WTC11 (cell line): ENCODE results near the gene C5orf58. TPM values are rescaled to one million over a fixed set of nuclear protein-coding genes. Genes with fewer than 3 reads are reported as not detected.

Source experiments
- ATAC-seq: fragments of 200-7000 bp; cut with Tn5 transposase; 2 replicates; pipeline ENCODE4 v1.10.0; 2021; ENCODE audit warnings: mild to moderate bottlenecking, moderate library complexity
- CTCF ChIA-PET: fragments of 300-600 bp; sonication (Branson Sonifier 250); formaldehyde crosslinking; loops from one replicate; lab custom pipeline; 2021; ENCODE audit warnings: antibody characterized with exemption; lab: Charles Lee
- POLR2A ChIA-PET: fragments of 350-600 bp; sonication (Branson Sonifier 250); formaldehyde crosslinking; loops from one replicate; lab custom pipeline; 2021; ENCODE audit warnings: antibody characterized with exemption; lab: Charles Lee
- DNase-seq: peaks from one replicate; pipeline ENCODE4 v3.0.0; 2021; ENCODE audit warnings: low spot score
- H3K27ac Mint-ChIP-seq: 2 replicates; pipeline ENCODE4 v1.8.0; 2021; ENCODE audit warnings: mixed read lengths
- H3K27me3 Mint-ChIP-seq: 2 replicates; pipeline ENCODE4 v1.8.0; 2021; ENCODE audit warnings: low read depth, mild to moderate bottlenecking, moderate library complexity, mixed read lengths
- H3K36me3 Mint-ChIP-seq: 2 replicates; pipeline ENCODE4 v1.8.0; 2021; ENCODE audit warnings: mixed read lengths
- H3K4me1 Mint-ChIP-seq: 2 replicates; pipeline ENCODE4 v1.8.0; 2022; ENCODE audit warnings: mixed read lengths
- H3K4me3 Mint-ChIP-seq: 2 replicates; pipeline ENCODE4 v1.8.0; 2021; ENCODE audit warnings: mild to moderate bottlenecking, moderate library complexity, mixed read lengths
- H3K9me3 Mint-ChIP-seq: 2 replicates; pipeline ENCODE4 v1.8.0; 2021; ENCODE audit warnings: mixed read lengths
- FOXK1 ChIP-seq: sonication (generic); formaldehyde crosslinking; IDR thresholded peaks from 2 replicates; pipeline ENCODE4 v1.8.0; 2022; ENCODE audit warnings: mild to moderate bottlenecking, moderate library complexity, missing genetic modification reagents
- GTF2I ChIP-seq: fragments of 250-450 bp; sonication (Bioruptor Pico); conservative IDR thresholded peaks from 2 replicates; pipeline ENCODE4 v1.4.0; 2021; ENCODE audit warnings: mild to moderate bottlenecking
- KAT7 ChIP-seq: sonication (generic); formaldehyde crosslinking; IDR thresholded peaks from 2 replicates; pipeline ENCODE4 v1.8.1; 2023; ENCODE audit warnings: missing genetic modification reagents, mild to moderate bottlenecking, borderline replicate concordance
- MXD4 ChIP-seq: fragments of 250-450 bp; sonication (Bioruptor Pico); IDR thresholded peaks from 2 replicates; pipeline ENCODE4 v1.8.0; 2021; ENCODE audit warnings: mild to moderate bottlenecking, moderate library complexity, borderline replicate concordance
- NFYB ChIP-seq: sonication (generic); formaldehyde crosslinking; conservative IDR thresholded peaks from 2 replicates; pipeline ENCODE4 v1.8.0; 2022; ENCODE audit warnings: low read depth, missing genetic modification reagents
- NR2C2 ChIP-seq: sonication (generic); formaldehyde crosslinking; IDR thresholded peaks from 2 replicates; pipeline ENCODE4 v1.8.0; 2022; ENCODE audit warnings: mild to moderate bottlenecking, missing genetic modification reagents
- NR3C1 ChIP-seq: sonication (generic); formaldehyde crosslinking; conservative IDR thresholded peaks from 2 replicates; pipeline ENCODE4 v1.8.1; 2023; ENCODE audit warnings: low read depth, mild to moderate bottlenecking, missing genetic modification reagents
- OVOL2 ChIP-seq: fragments of 250-450 bp; sonication (Bioruptor Pico); IDR thresholded peaks from 2 replicates; pipeline ENCODE4 v1.9.0; 2021; ENCODE audit warnings: mild to moderate bottlenecking, borderline replicate concordance
- SMAD3 ChIP-seq: sonication (generic); formaldehyde crosslinking; IDR thresholded peaks from 2 replicates; pipeline ENCODE4 v1.8.0; 2022; ENCODE audit warnings: missing genetic modification reagents, mild to moderate bottlenecking, borderline replicate concordance
- TCF7 ChIP-seq: sonication (generic); formaldehyde crosslinking; IDR thresholded peaks from 2 replicates; pipeline ENCODE4 v1.8.0; 2022; ENCODE audit warnings: mild to moderate bottlenecking, low read depth, missing genetic modification reagents, moderate library complexity
- TEAD1 ChIP-seq: sonication (generic); formaldehyde crosslinking; IDR thresholded peaks from 2 replicates; pipeline ENCODE4 v1.8.0; 2022; ENCODE audit warnings: mild to moderate bottlenecking, missing genetic modification reagents
- total RNA-seq: library from RNA; stranded (reverse); gene quantifications from 3 replicates; pipeline ENCODE4 v1.2.3, GENCODE V29; 2021
- TF ChIP-seq, protein P1 (sequence below): fragments of 250-450 bp; sonication (Bioruptor Pico); IDR thresholded peaks from 2 replicates; pipeline ENCODE4 v1.9.0; 2021; ENCODE audit warnings: mild to moderate bottlenecking
- TF ChIP-seq, protein P2 (sequence below): sonication (generic); formaldehyde crosslinking; IDR thresholded peaks from 2 replicates; pipeline ENCODE4 v1.8.1; 2023; ENCODE audit warnings: mild to moderate bottlenecking, missing genetic modification reagents
- TF ChIP-seq, protein P3 (sequence below): sonication (generic); formaldehyde crosslinking; conservative IDR thresholded peaks from 2 replicates; pipeline ENCODE4 v1.8.1; 2022; ENCODE audit warnings: mild to moderate bottlenecking, missing genetic modification reagents
- TF ChIP-seq, protein P4 (sequence below): sonication (generic); formaldehyde crosslinking; IDR thresholded peaks from 2 replicates; pipeline ENCODE4 v1.8.0; 2023; ENCODE audit warnings: mild to moderate bottlenecking, missing genetic modification reagents
- TF ChIP-seq, protein P5 (sequence below): fragments of 250-450 bp; sonication (Bioruptor Pico); IDR thresholded peaks from 2 replicates; pipeline ENCODE4 v1.8.0; 2021; ENCODE audit warnings: mild to moderate bottlenecking
- TF ChIP-seq, protein P6 (sequence below): sonication (generic); formaldehyde crosslinking; IDR thresholded peaks from 2 replicates; pipeline ENCODE4 v1.8.1; 2022; ENCODE audit warnings: missing genetic modification reagents, borderline replicate concordance
- TF ChIP-seq, protein P7 (sequence below): sonication (generic); formaldehyde crosslinking; IDR thresholded peaks from 2 replicates; pipeline ENCODE4 v1.8.0; 2022; ENCODE audit warnings: missing genetic modification reagents
- TF ChIP-seq, protein P8 (sequence below): sonication (generic); formaldehyde crosslinking; IDR thresholded peaks from 2 replicates; pipeline ENCODE4 v1.8.0; 2022; ENCODE audit warnings: mild to moderate bottlenecking, missing genetic modification reagents
- TF ChIP-seq, protein P9 (sequence below): sonication (generic); formaldehyde crosslinking; conservative IDR thresholded peaks from 2 replicates; pipeline ENCODE4 v1.8.1; 2023; ENCODE audit warnings: mild to moderate bottlenecking, low read depth, missing genetic modification reagents, moderate library complexity

C5orf58 gene
- total RNA-seq, 1 experiment from 2014 or later: 2.0 TPM

DNA sequence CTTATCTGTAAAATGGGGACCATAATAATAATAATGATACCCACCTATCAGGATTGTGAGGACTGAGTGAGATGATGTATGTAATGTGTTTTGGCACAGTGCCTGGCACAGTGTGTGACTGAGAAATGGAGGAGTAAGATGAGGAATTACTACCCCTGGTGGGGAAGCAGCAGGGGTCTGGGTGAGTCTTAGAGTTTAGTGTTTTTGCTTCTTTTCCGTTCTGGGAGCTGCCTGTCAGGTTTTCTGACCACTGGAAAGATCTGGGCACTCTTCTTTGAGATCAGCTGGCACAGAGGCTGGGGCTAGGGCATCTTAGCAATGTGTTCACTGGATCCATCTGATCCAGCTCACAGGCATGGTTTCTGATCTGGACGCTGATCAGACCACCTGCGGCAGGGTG, 56.3 kb downstream of the C5orf58 start:
- no peak for ATAC-seq
- no peak overlapping the region for H3K27ac Mint-ChIP-seq
- peaks cover 44% of the 10 kb centered on the region for H3K9me3 Mint-ChIP-seq
- peaks cover 20% of the 10 kb centered on the region for H3K27me3 Mint-ChIP-seq
- H3K4me1 Mint-ChIP-seq: peaks cover 34% of the 10 kb centered on the region
- TF ChIP-seq, protein P1, sequence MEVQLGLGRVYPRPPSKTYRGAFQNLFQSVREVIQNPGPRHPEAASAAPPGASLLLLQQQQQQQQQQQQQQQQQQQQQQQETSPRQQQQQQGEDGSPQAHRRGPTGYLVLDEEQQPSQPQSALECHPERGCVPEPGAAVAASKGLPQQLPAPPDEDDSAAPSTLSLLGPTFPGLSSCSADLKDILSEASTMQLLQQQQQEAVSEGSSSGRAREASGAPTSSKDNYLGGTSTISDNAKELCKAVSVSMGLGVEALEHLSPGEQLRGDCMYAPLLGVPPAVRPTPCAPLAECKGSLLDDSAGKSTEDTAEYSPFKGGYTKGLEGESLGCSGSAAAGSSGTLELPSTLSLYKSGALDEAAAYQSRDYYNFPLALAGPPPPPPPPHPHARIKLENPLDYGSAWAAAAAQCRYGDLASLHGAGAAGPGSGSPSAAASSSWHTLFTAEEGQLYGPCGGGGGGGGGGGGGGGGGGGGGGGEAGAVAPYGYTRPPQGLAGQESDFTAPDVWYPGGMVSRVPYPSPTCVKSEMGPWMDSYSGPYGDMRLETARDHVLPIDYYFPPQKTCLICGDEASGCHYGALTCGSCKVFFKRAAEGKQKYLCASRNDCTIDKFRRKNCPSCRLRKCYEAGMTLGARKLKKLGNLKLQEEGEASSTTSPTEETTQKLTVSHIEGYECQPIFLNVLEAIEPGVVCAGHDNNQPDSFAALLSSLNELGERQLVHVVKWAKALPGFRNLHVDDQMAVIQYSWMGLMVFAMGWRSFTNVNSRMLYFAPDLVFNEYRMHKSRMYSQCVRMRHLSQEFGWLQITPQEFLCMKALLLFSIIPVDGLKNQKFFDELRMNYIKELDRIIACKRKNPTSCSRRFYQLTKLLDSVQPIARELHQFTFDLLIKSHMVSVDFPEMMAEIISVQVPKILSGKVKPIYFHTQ (CRISPR knock-in tag): no peak
- TF ChIP-seq, protein P2, sequence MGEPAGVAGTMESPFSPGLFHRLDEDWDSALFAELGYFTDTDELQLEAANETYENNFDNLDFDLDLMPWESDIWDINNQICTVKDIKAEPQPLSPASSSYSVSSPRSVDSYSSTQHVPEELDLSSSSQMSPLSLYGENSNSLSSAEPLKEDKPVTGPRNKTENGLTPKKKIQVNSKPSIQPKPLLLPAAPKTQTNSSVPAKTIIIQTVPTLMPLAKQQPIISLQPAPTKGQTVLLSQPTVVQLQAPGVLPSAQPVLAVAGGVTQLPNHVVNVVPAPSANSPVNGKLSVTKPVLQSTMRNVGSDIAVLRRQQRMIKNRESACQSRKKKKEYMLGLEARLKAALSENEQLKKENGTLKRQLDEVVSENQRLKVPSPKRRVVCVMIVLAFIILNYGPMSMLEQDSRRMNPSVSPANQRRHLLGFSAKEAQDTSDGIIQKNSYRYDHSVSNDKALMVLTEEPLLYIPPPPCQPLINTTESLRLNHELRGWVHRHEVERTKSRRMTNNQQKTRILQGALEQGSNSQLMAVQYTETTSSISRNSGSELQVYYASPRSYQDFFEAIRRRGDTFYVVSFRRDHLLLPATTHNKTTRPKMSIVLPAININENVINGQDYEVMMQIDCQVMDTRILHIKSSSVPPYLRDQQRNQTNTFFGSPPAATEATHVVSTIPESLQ (CRISPR knock-in tag): no peak
- TF ChIP-seq TEAD1 (CRISPR knock-in tag): no peak
- TF ChIP-seq, protein P3, sequence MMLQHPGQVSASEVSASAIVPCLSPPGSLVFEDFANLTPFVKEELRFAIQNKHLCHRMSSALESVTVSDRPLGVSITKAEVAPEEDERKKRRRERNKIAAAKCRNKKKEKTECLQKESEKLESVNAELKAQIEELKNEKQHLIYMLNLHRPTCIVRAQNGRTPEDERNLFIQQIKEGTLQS (CRISPR knock-in tag): no peak
- no peak for TF ChIP-seq KAT7 (CRISPR knock-in tag)
- no peak for TF ChIP-seq NR2C2 (CRISPR knock-in tag)
- TF ChIP-seq TCF7: no peak
- TF ChIP-seq, protein P4, sequence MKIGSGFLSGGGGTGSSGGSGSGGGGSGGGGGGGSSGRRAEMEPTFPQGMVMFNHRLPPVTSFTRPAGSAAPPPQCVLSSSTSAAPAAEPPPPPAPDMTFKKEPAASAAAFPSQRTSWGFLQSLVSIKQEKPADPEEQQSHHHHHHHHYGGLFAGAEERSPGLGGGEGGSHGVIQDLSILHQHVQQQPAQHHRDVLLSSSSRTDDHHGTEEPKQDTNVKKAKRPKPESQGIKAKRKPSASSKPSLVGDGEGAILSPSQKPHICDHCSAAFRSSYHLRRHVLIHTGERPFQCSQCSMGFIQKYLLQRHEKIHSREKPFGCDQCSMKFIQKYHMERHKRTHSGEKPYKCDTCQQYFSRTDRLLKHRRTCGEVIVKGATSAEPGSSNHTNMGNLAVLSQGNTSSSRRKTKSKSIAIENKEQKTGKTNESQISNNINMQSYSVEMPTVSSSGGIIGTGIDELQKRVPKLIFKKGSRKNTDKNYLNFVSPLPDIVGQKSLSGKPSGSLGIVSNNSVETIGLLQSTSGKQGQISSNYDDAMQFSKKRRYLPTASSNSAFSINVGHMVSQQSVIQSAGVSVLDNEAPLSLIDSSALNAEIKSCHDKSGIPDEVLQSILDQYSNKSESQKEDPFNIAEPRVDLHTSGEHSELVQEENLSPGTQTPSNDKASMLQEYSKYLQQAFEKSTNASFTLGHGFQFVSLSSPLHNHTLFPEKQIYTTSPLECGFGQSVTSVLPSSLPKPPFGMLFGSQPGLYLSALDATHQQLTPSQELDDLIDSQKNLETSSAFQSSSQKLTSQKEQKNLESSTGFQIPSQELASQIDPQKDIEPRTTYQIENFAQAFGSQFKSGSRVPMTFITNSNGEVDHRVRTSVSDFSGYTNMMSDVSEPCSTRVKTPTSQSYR: no peak
- TF ChIP-seq, protein P5, sequence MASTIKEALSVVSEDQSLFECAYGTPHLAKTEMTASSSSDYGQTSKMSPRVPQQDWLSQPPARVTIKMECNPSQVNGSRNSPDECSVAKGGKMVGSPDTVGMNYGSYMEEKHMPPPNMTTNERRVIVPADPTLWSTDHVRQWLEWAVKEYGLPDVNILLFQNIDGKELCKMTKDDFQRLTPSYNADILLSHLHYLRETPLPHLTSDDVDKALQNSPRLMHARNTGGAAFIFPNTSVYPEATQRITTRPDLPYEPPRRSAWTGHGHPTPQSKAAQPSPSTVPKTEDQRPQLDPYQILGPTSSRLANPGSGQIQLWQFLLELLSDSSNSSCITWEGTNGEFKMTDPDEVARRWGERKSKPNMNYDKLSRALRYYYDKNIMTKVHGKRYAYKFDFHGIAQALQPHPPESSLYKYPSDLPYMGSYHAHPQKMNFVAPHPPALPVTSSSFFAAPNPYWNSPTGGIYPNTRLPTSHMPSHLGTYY (CRISPR knock-in tag): no peak
- TF ChIP-seq SMAD3 (CRISPR knock-in tag): no peak
- TF ChIP-seq OVOL2 (CRISPR knock-in tag): no peak
- TF ChIP-seq NFYB: no peak
- no peak for TF ChIP-seq MXD4
- TF ChIP-seq, protein P6, sequence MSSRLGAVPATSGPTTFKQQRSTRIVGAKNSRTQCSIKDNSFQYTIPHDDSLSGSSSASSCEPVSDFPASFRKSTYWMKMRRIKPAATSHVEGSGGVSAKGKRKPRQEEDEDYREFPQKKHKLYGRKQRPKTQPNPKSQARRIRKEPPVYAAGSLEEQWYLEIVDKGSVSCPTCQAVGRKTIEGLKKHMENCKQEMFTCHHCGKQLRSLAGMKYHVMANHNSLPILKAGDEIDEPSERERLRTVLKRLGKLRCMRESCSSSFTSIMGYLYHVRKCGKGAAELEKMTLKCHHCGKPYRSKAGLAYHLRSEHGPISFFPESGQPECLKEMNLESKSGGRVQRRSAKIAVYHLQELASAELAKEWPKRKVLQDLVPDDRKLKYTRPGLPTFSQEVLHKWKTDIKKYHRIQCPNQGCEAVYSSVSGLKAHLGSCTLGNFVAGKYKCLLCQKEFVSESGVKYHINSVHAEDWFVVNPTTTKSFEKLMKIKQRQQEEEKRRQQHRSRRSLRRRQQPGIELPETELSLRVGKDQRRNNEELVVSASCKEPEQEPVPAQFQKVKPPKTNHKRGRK (CRISPR knock-in tag): no peak
- TF ChIP-seq, protein P7, sequence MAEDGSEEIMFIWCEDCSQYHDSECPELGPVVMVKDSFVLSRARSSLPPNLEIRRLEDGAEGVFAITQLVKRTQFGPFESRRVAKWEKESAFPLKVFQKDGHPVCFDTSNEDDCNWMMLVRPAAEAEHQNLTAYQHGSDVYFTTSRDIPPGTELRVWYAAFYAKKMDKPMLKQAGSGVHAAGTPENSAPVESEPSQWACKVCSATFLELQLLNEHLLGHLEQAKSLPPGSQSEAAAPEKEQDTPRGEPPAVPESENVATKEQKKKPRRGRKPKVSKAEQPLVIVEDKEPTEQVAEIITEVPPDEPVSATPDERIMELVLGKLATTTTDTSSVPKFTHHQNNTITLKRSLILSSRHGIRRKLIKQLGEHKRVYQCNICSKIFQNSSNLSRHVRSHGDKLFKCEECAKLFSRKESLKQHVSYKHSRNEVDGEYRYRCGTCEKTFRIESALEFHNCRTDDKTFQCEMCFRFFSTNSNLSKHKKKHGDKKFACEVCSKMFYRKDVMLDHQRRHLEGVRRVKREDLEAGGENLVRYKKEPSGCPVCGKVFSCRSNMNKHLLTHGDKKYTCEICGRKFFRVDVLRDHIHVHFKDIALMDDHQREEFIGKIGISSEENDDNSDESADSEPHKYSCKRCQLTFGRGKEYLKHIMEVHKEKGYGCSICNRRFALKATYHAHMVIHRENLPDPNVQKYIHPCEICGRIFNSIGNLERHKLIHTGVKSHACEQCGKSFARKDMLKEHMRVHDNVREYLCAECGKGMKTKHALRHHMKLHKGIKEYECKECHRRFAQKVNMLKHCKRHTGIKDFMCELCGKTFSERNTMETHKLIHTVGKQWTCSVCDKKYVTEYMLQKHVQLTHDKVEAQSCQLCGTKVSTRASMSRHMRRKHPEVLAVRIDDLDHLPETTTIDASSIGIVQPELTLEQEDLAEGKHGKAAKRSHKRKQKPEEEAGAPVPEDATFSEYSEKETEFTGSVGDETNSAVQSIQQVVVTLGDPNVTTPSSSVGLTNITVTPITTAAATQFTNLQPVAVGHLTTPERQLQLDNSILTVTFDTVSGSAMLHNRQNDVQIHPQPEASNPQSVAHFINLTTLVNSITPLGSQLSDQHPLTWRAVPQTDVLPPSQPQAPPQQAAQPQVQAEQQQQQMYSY (CRISPR knock-in tag): no peak
- TF ChIP-seq, protein P8, sequence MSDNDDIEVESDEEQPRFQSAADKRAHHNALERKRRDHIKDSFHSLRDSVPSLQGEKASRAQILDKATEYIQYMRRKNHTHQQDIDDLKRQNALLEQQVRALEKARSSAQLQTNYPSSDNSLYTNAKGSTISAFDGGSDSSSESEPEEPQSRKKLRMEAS (CRISPR knock-in tag): no peak
- no peak for TF ChIP-seq FOXK1
- TF ChIP-seq NR3C1 (CRISPR knock-in tag): no peak
- no peak for TF ChIP-seq GTF2I (CRISPR knock-in tag)
- TF ChIP-seq, protein P9, sequence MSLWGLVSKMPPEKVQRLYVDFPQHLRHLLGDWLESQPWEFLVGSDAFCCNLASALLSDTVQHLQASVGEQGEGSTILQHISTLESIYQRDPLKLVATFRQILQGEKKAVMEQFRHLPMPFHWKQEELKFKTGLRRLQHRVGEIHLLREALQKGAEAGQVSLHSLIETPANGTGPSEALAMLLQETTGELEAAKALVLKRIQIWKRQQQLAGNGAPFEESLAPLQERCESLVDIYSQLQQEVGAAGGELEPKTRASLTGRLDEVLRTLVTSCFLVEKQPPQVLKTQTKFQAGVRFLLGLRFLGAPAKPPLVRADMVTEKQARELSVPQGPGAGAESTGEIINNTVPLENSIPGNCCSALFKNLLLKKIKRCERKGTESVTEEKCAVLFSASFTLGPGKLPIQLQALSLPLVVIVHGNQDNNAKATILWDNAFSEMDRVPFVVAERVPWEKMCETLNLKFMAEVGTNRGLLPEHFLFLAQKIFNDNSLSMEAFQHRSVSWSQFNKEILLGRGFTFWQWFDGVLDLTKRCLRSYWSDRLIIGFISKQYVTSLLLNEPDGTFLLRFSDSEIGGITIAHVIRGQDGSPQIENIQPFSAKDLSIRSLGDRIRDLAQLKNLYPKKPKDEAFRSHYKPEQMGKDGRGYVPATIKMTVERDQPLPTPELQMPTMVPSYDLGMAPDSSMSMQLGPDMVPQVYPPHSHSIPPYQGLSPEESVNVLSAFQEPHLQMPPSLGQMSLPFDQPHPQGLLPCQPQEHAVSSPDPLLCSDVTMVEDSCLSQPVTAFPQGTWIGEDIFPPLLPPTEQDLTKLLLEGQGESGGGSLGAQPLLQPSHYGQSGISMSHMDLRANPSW (CRISPR knock-in tag): no peak
- no peak overlapping the region for H3K4me3 Mint-ChIP-seq
- ChIA-PET CTCF (no interaction called here), POLR2A (no interaction called here)
- H3K36me3 Mint-ChIP-seq: peaks cover 32% of the 10 kb centered on the region
- DNase-seq: no peak
